ENCODE results near the gene OCRL. TPM values are rescaled to one million over a fixed set of nuclear protein-coding genes. Genes with fewer than 3 reads are reported as not detected.

OCRL gene
- total and polyA plus RNA-seq, 2 experiments from 2014 or later = 3.9 to 16.5 TPM

- Histone ChIP-seq H3K9me2 (ENCODE audit: insufficient read depth) (no peaks in the 10 kb centered on the region), H3K79me2 (replicated peaks; ENCODE audit: insufficient read depth) (peaks cover 2% of the 10 kb centered on the region; the same call in 1 of the 2 replicates), H3K27me3 (ENCODE audit: insufficient read depth) (no peaks in the 10 kb centered on the region), H3K36me3 (ENCODE audit: insufficient read depth) (peaks cover 10% of the 10 kb centered on the region; the same call in 1 of the 2 replicates), H4K20me1 (replicated peaks; ENCODE audit: insufficient read depth) (no peaks in the 10 kb centered on the region), H3K4me1 (ENCODE audit: insufficient read depth) (no peaks in the 10 kb centered on the region), H2AFZ (no peak overlapping the region), H3K4me3 (no peak overlapping the region), H3K4me2 (no peak overlapping the region), H3F3A (replicated peaks; ENCODE audit: low read depth) (no peaks in the 10 kb centered on the region), H3K27ac (ENCODE audit: low read depth) (no peak overlapping the region)
- H3K4me3 Mint-ChIP-seq = no peak overlapping the region
- H3K36me3 Mint-ChIP-seq (ENCODE audit: low read depth) = peaks cover 61% of the 10 kb centered on the region
- no peaks in the 10 kb centered on the region for H3K9me3 Mint-ChIP-seq
- peaks cover 1% of the 10 kb centered on the region for H3K27me3 Mint-ChIP-seq (ENCODE audit: insufficient read depth, low read depth, poor library complexity)
- TF ChIP-seq ZNF462 (CRISPR knock-in tag; IDR thresholded peaks at IDR 0.05) (no peak), STAT1 (IDR thresholded peaks at IDR 0.05; ENCODE audit: unreplicated experiment) (no peak), EZH2phosphoT487 (IDR thresholded peaks at IDR 0.05; ENCODE audit: unreplicated experiment) (no peak), REST (IDR thresholded peaks at IDR 0.05; ENCODE audit: unreplicated experiment) (no peak), CTCF (conservative IDR thresholded peaks at IDR 0.05; ENCODE audit: low read depth in 2 of 2) (no peak), POLR2AphosphoS5 (IDR thresholded peaks at IDR 0.05; ENCODE audit: low read depth) (no peak), ETS1 (IDR thresholded peaks at IDR 0.05) (no peak), CREB1 (CRISPR knock-in tag; IDR thresholded peaks at IDR 0.05; ENCODE audit: low read depth) (no peak), ZNF114 (CRISPR knock-in tag; IDR thresholded peaks at IDR 0.05) (no peak), ZNF331 (CRISPR knock-in tag; IDR thresholded peaks at IDR 0.05; ENCODE audit: low read depth) (no peak), JUNB (IDR thresholded peaks at IDR 0.05; ENCODE audit: unreplicated experiment) (no peak)
- peaks cover 6% of the 10 kb centered on the region; the same call in 2 of the 3 replicates for H3K4me1 Mint-ChIP-seq
- no peak overlapping the region for H3K27ac Mint-ChIP-seq
- no peak for DNase-seq (ENCODE audit: low spot score)
- no peak for ATAC-seq
Measured at GRCh38 chrX:129511689-129512088, 28.4 kb upstream of the OCRL start.
